K562 (cell line): ENCODE measurements around the gene KLF1. TPM values are rescaled to one million over a fixed set of nuclear protein-coding genes. Genes with fewer than 3 reads are reported as not detected.
A peak's percentile ranks its signal among the peaks of the same experiment; 100 is the strongest.

Experiments
- ATAC-seq: fragments of 200-7000 bp; cut with Tn5 transposase; 3 replicates; pipeline ENCODE4 v1.9.1; 2020; ENCODE audit warnings: moderate library complexity
- BruUV-seq: library from RNA; stranded (reverse); fragments of 400-500 nt; replicated peaks from 2 replicates; lab custom pipeline; 2021; lab: Mats Ljungman, UMichigan
- CTCF ChIA-PET: fragments of 300-600 bp; formaldehyde crosslinking; extraction: SDS; loops from one replicate; lab custom pipeline; 2021; ENCODE audit warnings: low intra/inter-chr PET ratio; lab: Yijun Ruan, JAX
- POLR2A ChIA-PET: fragments of 300-600, 350-650 bp; sonication (Branson Sonifier 250); formaldehyde crosslinking; extraction: SDS; loops from one replicate; lab custom pipeline; 2021; ENCODE audit warnings: antibody characterized with exemption, inconsistent platforms; lab: Yijun Ruan, JAX
- DNase-seq, 4 experiments: peaks; one replicate each; pipeline versions ENCODE4 v3.0.0 to v3.0.0-alpha.2; 2011 to 2018; ENCODE audit warnings: low spot score in 3 of 4, mixed read lengths in 3 of 4; ENCODE audit errors: extremely low read depth in 1 of 4
- FAIRE-seq: peaks from 2 replicates; lab custom pipeline; 2011; peaks lifted over from hg19 to GRCh38; lab: Jason Lieb, UNC
- H2AFZ ChIP-seq: 2 replicates; pipeline ENCODE4 v1.6.0; 2011; ENCODE audit warnings: low read depth, low read length, control low read depth, inconsistent platforms
- H3K27ac ChIP-seq: fragments of 200-600 bp; 3 replicates; pipeline ENCODE4 v1.8.0; 2011; ENCODE audit warnings: low read depth, mild to moderate bottlenecking, control low read depth, inconsistent platforms, low read length, moderate library complexity, mixed read lengths; ENCODE audit errors: extremely low read depth
- H3K27me3 ChIP-seq, 2 experiments: fragments of 300-600 bp in 1 of 2; 2 replicates in 1 of 2; 3 replicates in 1 of 2; pipeline versions ENCODE4 v1.6.0 to v1.8.0; 2011; ENCODE audit warnings: inconsistent platforms in 2 of 2, low read length in 2 of 2, mild to moderate bottlenecking in 1 of 2, mixed read lengths in 1 of 2, moderate library complexity in 1 of 2; ENCODE audit not compliant: control insufficient read depth in 2 of 2, insufficient read depth in 2 of 2
- H3K36me3 ChIP-seq: fragments of 300-600 bp; 3 replicates; pipeline ENCODE4 v1.8.0; 2011; ENCODE audit warnings: mild to moderate bottlenecking, low read length, inconsistent platforms; ENCODE audit not compliant: control insufficient read depth, insufficient read depth
- H3K4me1 ChIP-seq, 2 experiments: fragments of 200-600 bp in 1 of 2; replicated peaks in 1 of 2; 2 replicates in 1 of 2; 3 replicates in 1 of 2; pipeline versions ENCODE4 v1.5.1 to v1.8.0; 2011; ENCODE audit warnings: inconsistent platforms in 2 of 2, low read length in 2 of 2, mild to moderate bottlenecking in 1 of 2, mixed read lengths in 1 of 2, moderate library complexity in 1 of 2; ENCODE audit not compliant: control insufficient read depth in 2 of 2, insufficient read depth in 2 of 2
- H3K4me2 ChIP-seq: 2 replicates; pipeline ENCODE4 v1.6.1; 2011; ENCODE audit warnings: low read length, control low read depth, inconsistent platforms, mixed read lengths; ENCODE audit not compliant: insufficient read depth
- H3K4me3 ChIP-seq: fragments of 200-600 bp; sonication (generic), shearing (Covaris generic); 2 replicates; pipeline ENCODE4 v1.5.1; 2016; ENCODE audit warnings: control low read depth, inconsistent platforms
- H3K79me2 ChIP-seq: fragments of 200-600 bp; 3 replicates; pipeline ENCODE4 v1.8.0; 2011; ENCODE audit warnings: low read length, inconsistent platforms; ENCODE audit not compliant: control insufficient read depth, insufficient read depth
- H3K9ac ChIP-seq, 2 experiments: 2 replicates each; pipeline versions ENCODE4 v1.6.0 to v1.6.1; 2011; ENCODE audit warnings: low read depth in 2 of 2, low read length in 2 of 2, control low read depth in 1 of 2, inconsistent platforms in 1 of 2, mild to moderate bottlenecking in 1 of 2, mixed read lengths in 1 of 2; ENCODE audit not compliant: insufficient read depth in 1 of 2
- H3K9me1 ChIP-seq: one replicate; pipeline ENCODE4 v1.6.0; 2011; ENCODE audit warnings: inconsistent platforms, mild to moderate bottlenecking, low read length, moderate library complexity; ENCODE audit not compliant: control insufficient read depth, insufficient read depth
- H3K9me3 ChIP-seq: replicated peaks from 2 replicates; pipeline ENCODE4 v1.5.1; 2011; ENCODE audit warnings: low read depth, low read length, inconsistent platforms; ENCODE audit not compliant: control insufficient read depth, insufficient read depth
- H4K20me1 ChIP-seq: replicated peaks from 2 replicates; pipeline ENCODE4 v1.6.1; 2011; ENCODE audit warnings: low read length, inconsistent platforms, mixed read lengths; ENCODE audit not compliant: control insufficient read depth, insufficient read depth
- ARID2 ChIP-seq: fragments of 450-650 bp; IDR thresholded peaks from 2 replicates; pipeline ENCODE4 v1.6.1; 2017; ENCODE audit warnings: antibody characterized with exemption, mild to moderate bottlenecking
- ATF7 ChIP-seq: fragments of 450-650 bp; IDR thresholded peaks from 2 replicates; pipeline ENCODE4 v1.7.1; 2014; ENCODE audit warnings: mild to moderate bottlenecking, moderate library complexity
- CTBP1 ChIP-seq: fragments of 450-650 bp; IDR thresholded peaks from 2 replicates; pipeline ENCODE4 v1.6.1; 2016; ENCODE audit warnings: borderline replicate concordance
- ESRRA ChIP-seq: fragments of 450-650 bp; IDR thresholded peaks from 2 replicates; pipeline ENCODE4 v1.6.1; 2014; ENCODE audit warnings: low read depth, mild to moderate bottlenecking, moderate library complexity, borderline replicate concordance
- FOXP1 ChIP-seq: sonication (generic); formaldehyde crosslinking; IDR thresholded peaks from 2 replicates; pipeline ENCODE4 v1.8.0; 2022; ENCODE audit warnings: mild to moderate bottlenecking, missing genetic modification reagents
- JUN ChIP-seq, 2 experiments: sonication (generic) in 1 of 2; formaldehyde crosslinking in 1 of 2; IDR thresholded peaks; 2 replicates each; pipeline versions ENCODE4 v1.6.1 to v1.8.0; 2012 to 2022; ENCODE audit warnings: borderline replicate concordance in 2 of 2, mild to moderate bottlenecking in 2 of 2, improper control_type of control experiment in 1 of 2, low read depth in 1 of 2, low read length in 1 of 2, missing genetic modification reagents in 1 of 2
- MEIS2 ChIP-seq: fragments of 450-650 bp; IDR thresholded peaks from 2 replicates; pipeline ENCODE4 v1.6.1; 2014; ENCODE audit warnings: mild to moderate bottlenecking; ENCODE audit not compliant: partially characterized antibody
- POLR2B ChIP-seq: fragments of 450-650 bp; IDR thresholded peaks from 2 replicates; pipeline ENCODE4 v1.6.1; 2018; ENCODE audit warnings: low read depth; ENCODE audit not compliant: partially characterized antibody
- PURB ChIP-seq: sonication (generic); formaldehyde crosslinking; IDR thresholded peaks from 2 replicates; pipeline ENCODE4 v1.9.0; 2021; ENCODE audit warnings: low read depth, mild to moderate bottlenecking, missing genetic modification reagents
- RFX1 ChIP-seq: fragments of 450-650 bp; IDR thresholded peaks from 2 replicates; pipeline ENCODE4 v1.6.1; 2016; ENCODE audit warnings: mild to moderate bottlenecking, moderate library complexity
- STAG1 ChIP-seq: sonication (generic); formaldehyde crosslinking; IDR thresholded peaks from 2 replicates; pipeline ENCODE4 v1.5.0; 2020; ENCODE audit warnings: missing genetic modification reagents, borderline replicate concordance
- TOE1 ChIP-seq, 2 experiments: fragments of 450-650 bp in 1 of 2; sonication (generic) in 1 of 2; formaldehyde crosslinking in 1 of 2; IDR thresholded peaks; 2 replicates each; pipeline versions ENCODE4 v1.7.1 to v1.8.0; 2016 to 2022; ENCODE audit warnings: borderline replicate concordance in 2 of 2, mild to moderate bottlenecking in 2 of 2, antibody characterized with exemption in 1 of 2, inconsistent platforms in 1 of 2, low read depth in 1 of 2, missing genetic modification reagents in 1 of 2, moderate library complexity in 1 of 2
- ZNF165 ChIP-seq: fragments of 250-450 bp; sonication (Bioruptor Pico); IDR thresholded peaks from 2 replicates; pipeline ENCODE4 v1.4.0; 2020; ENCODE audit warnings: borderline replicate concordance
- WGBS: fragments of 100-300 bp; shearing (Covaris generic); methylation state at CpG from one replicate; pipeline ENCODE4 v1.1.6; 2016; ENCODE audit warnings: low coverage, mixed read lengths; ENCODE audit not compliant: insufficient coverage; ENCODE audit errors: missing lambda C conversion rate; 5-methylcytosine and 5-hydroxymethylcytosine counted together
- in situ Hi-C: fragments of 300-500 bp; cut with MboI; formaldehyde crosslinking; loops from 4 replicates; pipeline ENCODE4 v1.15.0; 2018; ENCODE audit warnings: inconsistent platforms, mixed read lengths
- intact Hi-C: fragments of 100-400 bp; cut with micrococcal nuclease; formaldehyde crosslinking; loops from 2 replicates; pipeline ENCODE4 v1.14.2; 2022
- polyA plus RNA-seq, 8 experiments: library from polyadenylated mRNA; depleted of rRNA in 4 of 8; stranded (reverse) in 5 of 8; unstranded in 3 of 8; fragments of >200 nt; fragmentation: Nextera tagmentation in 2 of 8; fragmentation: Illumina TruSeq in 1 of 8; extraction: Ambion mirVana in 2 of 8; extraction: Trizol in 1 of 8; gene quantifications; 2 replicates each; pipeline versions ENCODE4 v1.2.1 to v1.2.3, GENCODE V29; 2011 to 2014; ENCODE audit warnings: inconsistent platforms in 1 of 8, missing spikeins in 1 of 8
- total RNA-seq, 7 experiments: library from RNA; depleted of rRNA in 6 of 7; stranded (reverse); fragments of >200 nt in 6 of 7; fragmentation: Illumina TruSeq in 2 of 7; extraction: Trizol in 2 of 7; gene quantifications; 2 replicates each; pipeline versions ENCODE4 v1.2.1 to v1.2.3, GENCODE V29; 2011 to 2021; ENCODE audit warnings: low replicate concordance in 1 of 7
- TF ChIP-seq, protein P1 (sequence below): fragments of 450-650 bp; formaldehyde crosslinking; IDR thresholded peaks from 2 replicates; pipeline ENCODE4 v1.4.0; 2020; ENCODE audit warnings: mild to moderate bottlenecking, moderate library complexity
- TF ChIP-seq, protein P2 (sequence below): sonication (generic); formaldehyde crosslinking; IDR thresholded peaks from 2 replicates; pipeline ENCODE4 v1.5.0; 2020; ENCODE audit warnings: missing genetic modification reagents
- TF ChIP-seq, protein P3 (sequence below): sonication (generic); formaldehyde crosslinking; IDR thresholded peaks from 2 replicates; pipeline ENCODE4 v1.9.0; 2022; ENCODE audit warnings: mild to moderate bottlenecking, missing genetic modification reagents

The KLF1 gene
- total and polyA plus RNA-seq, 9 of the 15 experiments (the other 6 are each of a cell fraction or from before 2014, with no cell fraction given) = 8.4 to 163 (median 47.3) TPM

DNA sequence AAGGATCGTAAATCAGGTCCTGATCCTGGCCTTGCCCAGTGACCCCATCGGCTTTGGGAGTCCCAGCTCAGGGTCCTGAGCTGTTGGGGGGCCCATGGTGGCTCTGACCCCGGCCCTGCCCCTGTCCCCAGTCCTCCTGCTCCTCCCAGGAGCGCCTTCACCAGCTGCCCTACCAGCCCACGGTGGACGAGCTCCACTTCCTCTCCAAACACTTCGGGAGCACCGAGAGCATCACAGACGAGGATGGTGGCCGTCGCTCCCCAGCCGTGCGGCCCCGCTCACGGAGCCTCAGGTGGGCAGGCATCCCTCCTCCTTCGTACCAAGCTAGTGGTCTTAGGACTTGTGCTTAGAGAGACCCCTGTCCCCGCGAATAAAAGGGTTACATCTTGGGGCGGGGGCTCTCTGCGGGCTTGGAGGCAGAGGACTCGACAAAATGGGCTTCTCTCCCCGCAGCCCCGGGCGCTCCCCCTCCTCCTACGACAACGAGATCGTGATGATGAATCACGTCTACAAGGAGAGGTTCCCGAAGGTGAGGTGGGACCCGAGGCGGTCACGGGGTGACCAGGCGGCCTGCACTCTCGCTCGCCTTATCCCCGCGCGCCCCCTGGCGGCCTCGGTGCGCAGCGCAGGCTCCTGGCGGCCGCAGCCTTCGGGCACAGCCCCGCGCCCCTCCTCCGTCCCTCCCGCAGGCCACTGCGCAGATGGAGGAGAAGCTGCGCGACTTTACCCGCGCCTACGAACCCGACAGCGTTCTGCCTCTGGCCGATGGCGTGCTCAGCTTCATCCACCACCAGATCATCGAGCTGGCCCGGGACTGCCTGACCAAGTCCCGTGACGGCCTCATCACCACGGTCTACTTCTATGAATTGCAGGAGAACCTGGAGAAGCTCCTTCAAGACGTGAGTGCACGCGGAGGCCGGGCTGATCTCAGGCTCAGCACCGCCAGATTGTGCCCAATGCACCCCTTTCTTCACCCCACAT lies 39.6 kb downstream of the KLF1 start:
- H3K9ac ChIP-seq = peak overlapping the region in 1 of 2 experiments; percentile 80; a peak in 2 of 4 replicates
- no peaks in the 10 kb centered on the region for H3K79me2 ChIP-seq
- H3K9me3 ChIP-seq = no peaks in the 10 kb centered on the region
- H3K27me3 ChIP-seq = no peaks in the 10 kb centered on the region
- FAIRE-seq (peak; percentile 66), DNase-seq (peak; percentile 88 to 93 (median 90)), ATAC-seq (peak; percentile 100)
- POLR2A ChIA-PET = interaction anchor here (0.5 to 1.3 kb wide), 9 partner anchors 33 to 1470 kb away, joined by 3 to 4 read pairs (median 3); no protein-coding TSS in a partner anchor
- no peak overlapping the region for H3K27ac ChIP-seq
- CTCF ChIA-PET = interaction anchor here (0.6 to 1.4 kb wide), 9 partner anchors 23 to 244 kb away, joined by 3 to 6 read pairs (median 3); partner anchors contain the start of gene HOOK2
- peak overlapping the region; percentile 58 for H2AFZ ChIP-seq
- H3K4me2 ChIP-seq = peak overlapping the region; percentile 54
- intact Hi-C loops = loop anchor here (2.0 kb wide), 1 partner anchor 131 kb away; no protein-coding TSS in a partner anchor
- H3K9me1 ChIP-seq = peaks cover 7% of the 10 kb centered on the region
- H4K20me1 ChIP-seq = no peaks in the 10 kb centered on the region
- WGBS = 31% methylated on average over 49 of the region's 69 CpGs
- no TSS peak for BruUV-seq
- in situ Hi-C loops = loop anchor here (5.0 kb wide), 1 partner anchor 80 kb away; no protein-coding TSS in a partner anchor
- peaks cover 24% of the 10 kb centered on the region; the same call in 2 of the 3 replicates for H3K36me3 ChIP-seq
- H3K4me1 ChIP-seq = peaks cover 8 to 19% of the 10 kb centered on the region in 2 experiments; a peak in 4 of 5 replicates
- no peak overlapping the region for H3K4me3 ChIP-seq
- peak; percentile 86; the same call in 1 of the 2 replicates for TF ChIP-seq CTBP1
- TF ChIP-seq, protein P1, sequence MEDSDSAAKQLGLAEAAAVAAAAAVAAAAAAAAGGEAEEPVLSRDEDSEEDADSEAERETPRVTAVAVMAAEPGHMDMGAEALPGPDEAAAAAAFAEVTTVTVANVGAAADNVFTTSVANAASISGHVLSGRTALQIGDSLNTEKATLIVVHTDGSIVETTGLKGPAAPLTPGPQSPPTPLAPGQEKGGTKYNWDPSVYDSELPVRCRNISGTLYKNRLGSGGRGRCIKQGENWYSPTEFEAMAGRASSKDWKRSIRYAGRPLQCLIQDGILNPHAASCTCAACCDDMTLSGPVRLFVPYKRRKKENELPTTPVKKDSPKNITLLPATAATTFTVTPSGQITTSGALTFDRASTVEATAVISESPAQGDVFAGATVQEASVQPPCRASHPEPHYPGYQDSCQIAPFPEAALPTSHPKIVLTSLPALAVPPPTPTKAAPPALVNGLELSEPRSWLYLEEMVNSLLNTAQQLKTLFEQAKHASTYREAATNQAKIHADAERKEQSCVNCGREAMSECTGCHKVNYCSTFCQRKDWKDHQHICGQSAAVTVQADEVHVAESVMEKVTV (CRISPR knock-in tag) = peak; percentile 92
- no peak for TF ChIP-seq ZNF165 (CRISPR knock-in tag)
- TF ChIP-seq PURB = no peak
- peak; percentile 71 for TF ChIP-seq ATF7
- TF ChIP-seq ARID2 = peak; percentile 74; the same call in 1 of the 2 replicates
- 0 out of 2 replicates have a peak, but pooled peaks have one; percentile 59 for TF ChIP-seq FOXP1
- TF ChIP-seq, protein P2, sequence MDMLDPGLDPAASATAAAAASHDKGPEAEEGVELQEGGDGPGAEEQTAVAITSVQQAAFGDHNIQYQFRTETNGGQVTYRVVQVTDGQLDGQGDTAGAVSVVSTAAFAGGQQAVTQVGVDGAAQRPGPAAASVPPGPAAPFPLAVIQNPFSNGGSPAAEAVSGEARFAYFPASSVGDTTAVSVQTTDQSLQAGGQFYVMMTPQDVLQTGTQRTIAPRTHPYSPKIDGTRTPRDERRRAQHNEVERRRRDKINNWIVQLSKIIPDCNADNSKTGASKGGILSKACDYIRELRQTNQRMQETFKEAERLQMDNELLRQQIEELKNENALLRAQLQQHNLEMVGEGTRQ (CRISPR knock-in tag) = peak; percentile 59; the same call in 1 of the 2 replicates
- no peak for TF ChIP-seq RFX1
- TF ChIP-seq ESRRA = peak; percentile 56; the same call in 1 of the 2 replicates
- no peak for TF ChIP-seq POLR2B
- peak; percentile 89; the same call in 1 of the 2 replicates for TF ChIP-seq STAG1 (CRISPR knock-in tag)
- peak; percentile 49 for TF ChIP-seq MEIS2
- TF ChIP-seq, protein P3, sequence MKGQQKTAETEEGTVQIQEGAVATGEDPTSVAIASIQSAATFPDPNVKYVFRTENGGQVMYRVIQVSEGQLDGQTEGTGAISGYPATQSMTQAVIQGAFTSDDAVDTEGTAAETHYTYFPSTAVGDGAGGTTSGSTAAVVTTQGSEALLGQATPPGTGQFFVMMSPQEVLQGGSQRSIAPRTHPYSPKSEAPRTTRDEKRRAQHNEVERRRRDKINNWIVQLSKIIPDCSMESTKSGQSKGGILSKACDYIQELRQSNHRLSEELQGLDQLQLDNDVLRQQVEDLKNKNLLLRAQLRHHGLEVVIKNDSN (CRISPR knock-in tag) = peak; percentile 82
- TF ChIP-seq JUN (IDR thresholded peaks at IDR 0.05; ENCODE audit: borderline replicate concordance, low read depth, low read length) = peak; percentile 61
- no peak for TF ChIP-seq JUN (CRISPR knock-in tag; IDR thresholded peaks at IDR 0.05; ENCODE audit: borderline replicate concordance)
- TF ChIP-seq TOE1 (IDR thresholded peaks at IDR 0.05; ENCODE audit: borderline replicate concordance) = peak; percentile 83; the same call in 1 of the 2 replicates
- no peak for TF ChIP-seq TOE1 (CRISPR knock-in tag; IDR thresholded peaks at IDR 0.05; ENCODE audit: borderline replicate concordance, low read depth)
